SU-DHL-6 (cell line): ENCODE data around the gene IVD.
A peak's percentile ranks its signal among the peaks of the same experiment; 100 is the strongest.

Source experiments
- H2AFZ ChIP-seq: fragments of 200-600 bp; sonication (generic); 2 replicates; pipeline ENCODE4 v1.6.1; 2014; ENCODE audit warnings: low read depth, mild to moderate bottlenecking, moderate library complexity, mixed read lengths, antibody characterized with exemption, low read length; ENCODE audit not compliant: severe bottlenecking
- H3F3A ChIP-seq: fragments of 200-600 bp; shearing (Covaris generic); 2 replicates; pipeline ENCODE4 v1.6.0; 2016; ENCODE audit warnings: antibody characterized with exemption, mild to moderate bottlenecking; ENCODE audit not compliant: insufficient read depth
- H3K27ac ChIP-seq: fragments of 200-600 bp; sonication (generic); 2 replicates; pipeline ENCODE4 v1.5.1; 2016; ENCODE audit warnings: low read depth, mild to moderate bottlenecking, low read length, moderate library complexity, mixed read lengths
- H3K27me3 ChIP-seq: fragments of 200-600 bp; sonication (generic), shearing (Covaris generic); 2 replicates; pipeline ENCODE4 v1.6.0; 2014; ENCODE audit warnings: mild to moderate bottlenecking, low read length
- H3K36me3 ChIP-seq: fragments of 200-600 bp; sonication (generic); 2 replicates; pipeline ENCODE4 v1.6.1; 2014; ENCODE audit warnings: mild to moderate bottlenecking, low read length, mixed read lengths
- H3K4me2 ChIP-seq: fragments of 300-600, 200-600 bp; shearing (Covaris generic), sonication (generic); 2 replicates; pipeline ENCODE4 v1.6.0; 2014; ENCODE audit warnings: low read length, low read depth, mild to moderate bottlenecking; ENCODE audit not compliant: poor library complexity, severe bottlenecking
- H3K4me3 ChIP-seq: fragments of 200-600 bp; sonication (generic); 2 replicates; pipeline ENCODE4 v1.5.1; 2014; ENCODE audit warnings: antibody characterized with exemption, low read length, mild to moderate bottlenecking, mixed read lengths; ENCODE audit not compliant: insufficient read depth, poor library complexity, severe bottlenecking
- H3K79me2 ChIP-seq: fragments of 200-600 bp; sonication (generic); 2 replicates; pipeline ENCODE4 v1.6.1; 2014; ENCODE audit warnings: mild to moderate bottlenecking, low read length, moderate library complexity; ENCODE audit not compliant: insufficient read depth
- H3K9ac ChIP-seq: fragments of 200-600 bp; sonication (generic); 2 replicates; pipeline ENCODE4 v1.7.0; 2014; ENCODE audit warnings: mild to moderate bottlenecking, low read length
- H3K9me2 ChIP-seq: fragments of 200-600 bp; sonication (generic); replicated peaks from 2 replicates; pipeline ENCODE4 v1.6.1; 2014; ENCODE audit warnings: low read length; ENCODE audit not compliant: insufficient read depth
- H3K9me3 ChIP-seq: fragments of 200-600 bp; sonication (generic); 2 replicates; pipeline ENCODE4 v1.6.1; 2014; ENCODE audit warnings: low read length, mixed read lengths; ENCODE audit not compliant: insufficient read depth
- H4K20me1 ChIP-seq: fragments of 200-600 bp; sonication (generic); 2 replicates; pipeline ENCODE4 v1.6.1; 2014; ENCODE audit warnings: low read depth, mild to moderate bottlenecking, antibody characterized with exemption, low read length, moderate library complexity, mixed read lengths
- CTCF ChIP-seq: fragments of 200-600 bp; sonication (generic); IDR thresholded peaks from one replicate; pipeline ENCODE4 v1.5.1; 2017; ENCODE audit warnings: antibody characterized with exemption, mild to moderate bottlenecking, low read length, moderate library complexity; ENCODE audit not compliant: insufficient read depth, poor library complexity, severe bottlenecking
- EZH2phosphoT487 ChIP-seq: fragments of 200-600 bp; sonication (generic), shearing (Covaris generic); conservative IDR thresholded peaks from 2 replicates; pipeline ENCODE4 v1.6.1; 2018; ENCODE audit warnings: mild to moderate bottlenecking, antibody characterized with exemption, low read length, moderate library complexity, mixed read lengths

Gene IVD

GRCh38 chr15:40407330-40407990 is 1.9 kb downstream of the IVD start:
- Histone ChIP-seq H2AFZ (no peak overlapping the region), H3K9ac (no peak overlapping the region), H3K9me2 (no peaks in the 10 kb centered on the region), H3K27ac (no peak overlapping the region), H4K20me1 (no peaks in the 10 kb centered on the region), H3F3A (no peaks in the 10 kb centered on the region), H3K4me2 (peak overlapping the region; percentile 40), H3K9me3 (no peaks in the 10 kb centered on the region), H3K36me3 (no peaks in the 10 kb centered on the region), H3K79me2 (peaks cover 7% of the 10 kb centered on the region), H3K27me3 (no peaks in the 10 kb centered on the region), H3K4me3 (no peak overlapping the region)
- no peak for TF ChIP-seq CTCF
- TF ChIP-seq EZH2phosphoT487: no peak

- Histone ChIP-seq H3K9ac (no peak overlapping the region), H3K27ac (no peak overlapping the region), H3K9me2 (no peaks in the 10 kb centered on the region), H3K27me3 (no peaks in the 10 kb centered on the region), H3K79me2 (peaks cover 7% of the 10 kb centered on the region), H4K20me1 (no peaks in the 10 kb centered on the region), H3K9me3 (no peaks in the 10 kb centered on the region), H3K4me2 (no peak overlapping the region), H3K4me3 (no peak overlapping the region), H2AFZ (no peak overlapping the region), H3F3A (no peaks in the 10 kb centered on the region), H3K36me3 (no peaks in the 10 kb centered on the region)
- TF ChIP-seq EZH2phosphoT487: no peak
- no peak for TF ChIP-seq CTCF
Observed at GRCh38 chr15:40409366-40409765, 3.8 kb downstream of the IVD start.

- no peaks in the 10 kb centered on the region for H3K36me3 ChIP-seq
- no peak overlapping the region for H3K9ac ChIP-seq
- peaks cover 7% of the 10 kb centered on the region for H3K79me2 ChIP-seq
- H4K20me1 ChIP-seq: no peaks in the 10 kb centered on the region
- no peaks in the 10 kb centered on the region for H3K9me3 ChIP-seq
- H3K27me3 ChIP-seq: no peaks in the 10 kb centered on the region
- H3K4me2 ChIP-seq: no peak overlapping the region
- no peak for TF ChIP-seq EZH2phosphoT487
- TF ChIP-seq CTCF: no peak
- no peak overlapping the region for H2AFZ ChIP-seq
- no peak overlapping the region for H3K4me3 ChIP-seq
- no peaks in the 10 kb centered on the region for H3K9me2 ChIP-seq
- no peak overlapping the region for H3K27ac ChIP-seq
- H3F3A ChIP-seq: no peaks in the 10 kb centered on the region
Observed at GRCh38 chr15:40410476-40410875, 4.9 kb downstream of the IVD start.
